AG04450 (cell line): ENCODE results near the gene SEC14L1. TPM values are rescaled to one million over a fixed set of nuclear protein-coding genes. Genes with fewer than 3 reads are reported as not detected.

Experiments used
- CTCF ChIA-PET: fragments of 300-600, 350-600 bp; formaldehyde crosslinking; extraction: SDS; loops from one replicate; lab custom pipeline; 2022; ENCODE audit warnings: antibody characterized with exemption, inconsistent platforms; lab: Charles Lee
- POLR2A ChIA-PET: fragments of 350-600 bp; formaldehyde crosslinking; extraction: SDS; loops from one replicate; lab custom pipeline; 2021; ENCODE audit warnings: antibody characterized with exemption, inconsistent platforms; lab: Yijun Ruan, JAX
- DNase-seq: peaks from one replicate; pipeline ENCODE4 v3.0.0-alpha.2; 2011; ENCODE audit warnings: low read depth, low spot score
- H3K27ac ChIP-seq: one replicate; pipeline ENCODE4 v1.5.1; 2012; ENCODE audit warnings: low read depth, low read length, control low read depth
- H3K27me3 ChIP-seq: one replicate; pipeline ENCODE4 v1.6.0; 2012; ENCODE audit warnings: low read length; ENCODE audit not compliant: control insufficient read depth, insufficient read depth
- H3K4me3 ChIP-seq: 2 replicates; pipeline ENCODE4 v1.5.1; 2011; ENCODE audit warnings: mild to moderate bottlenecking, low read depth, low read length, control low read depth
- H3K9me3 ChIP-seq: 2 replicates; pipeline ENCODE4 v1.5.1; 2012; ENCODE audit warnings: low read length; ENCODE audit not compliant: control insufficient read depth, insufficient read depth
- CTCF ChIP-seq: IDR thresholded peaks from 2 replicates; pipeline ENCODE4 v1.5.1; 2011; ENCODE audit warnings: low read depth, low read length, control low read depth, inconsistent platforms
- polyA plus RNA-seq: library from polyadenylated mRNA; depleted of rRNA; stranded (reverse); fragments of >200 nt; gene quantifications from 2 replicates; pipeline ENCODE4 v1.2.3, GENCODE V29; 2011

SEC14L1 gene
- polyA plus RNA-seq, 1 experiment: 38.7 TPM

GRCh38 chr17:77120868-77121267 lies 19.9 kb upstream of the SEC14L1 start:
- ChIA-PET CTCF (interaction anchor here (1.0 kb wide), 1 partner anchor 20 kb away, joined by 3 read pairs; the partner anchor contains the start of gene SEC14L1), POLR2A (no interaction called here)
- no peak overlapping the region for H3K27ac ChIP-seq
- DNase-seq: no peak
- no peaks in the 10 kb centered on the region for H3K27me3 ChIP-seq
- no peak overlapping the region for H3K4me3 ChIP-seq
- H3K9me3 ChIP-seq: no peaks in the 10 kb centered on the region; the same call in 1 of the 2 replicates
- no peak for TF ChIP-seq CTCF

- DNase-seq: no peak
- H3K27me3 ChIP-seq: no peaks in the 10 kb centered on the region
- H3K27ac ChIP-seq: peak overlapping the region; percentile 90
- POLR2A ChIA-PET: interaction anchor here (0.5 to 1.5 kb wide), 5 partner anchors 9 to 899 kb away, joined by 3 to 7 read pairs (median 4); partner anchors contain the start of gene TNRC6C
- CTCF ChIA-PET: interaction anchor here (0.8 to 1.8 kb wide), 2 partner anchors 36 to 37 kb away, joined by 4 to 8 read pairs; no protein-coding TSS in a partner anchor
- H3K4me3 ChIP-seq: no peak overlapping the region
- no peaks in the 10 kb centered on the region; the same call in 1 of the 2 replicates for H3K9me3 ChIP-seq
- no peak for TF ChIP-seq CTCF
These were observed 16.4 kb upstream of the SEC14L1 start for GRCh38 chr17:77124192-77124889.

GRCh38 chr17:77125432-77125901 lies 15.3 kb upstream of the SEC14L1 start:
- H3K9me3 ChIP-seq: no peaks in the 10 kb centered on the region; the same call in 1 of the 2 replicates
- no peaks in the 10 kb centered on the region for H3K27me3 ChIP-seq
- peak overlapping the region; percentile 89 for H3K27ac ChIP-seq
- H3K4me3 ChIP-seq: no peak overlapping the region
- no peak for TF ChIP-seq CTCF
- CTCF ChIA-PET: interaction anchor here (1.0 kb wide), 1 partner anchor 37 kb away, joined by 3 read pairs; no protein-coding TSS in a partner anchor
- DNase-seq: peak; percentile 71
- POLR2A ChIA-PET: interaction anchor here (0.7 to 1.3 kb wide), 7 partner anchors 8 to 37 kb away, joined by 3 to 7 read pairs (median 4); partner anchors contain the start of gene SEC14L1

GRCh38 chr17:77126519-77126918 lies 14.2 kb upstream of the SEC14L1 start:
- H3K27ac ChIP-seq: no peak overlapping the region
- POLR2A ChIA-PET: interaction anchor here (1.3 kb wide), 1 partner anchor 38 kb away, joined by 3 read pairs; no protein-coding TSS in a partner anchor

More at GRCh38 chr17:77126519-77126918, 14.2 kb upstream of the SEC14L1 start:
- Histone ChIP-seq H3K4me3 (no peak overlapping the region), H3K9me3 (no peaks in the 10 kb centered on the region; the same call in 1 of the 2 replicates), H3K27me3 (no peaks in the 10 kb centered on the region)
- CTCF ChIA-PET: no interaction called here
- no peak for DNase-seq
- no peak for TF ChIP-seq CTCF
